Endothelial cell of umbilical vein (primary cell): Measurements from ENCODE around the gene ANKZF1.

ENCODE experiments used
- CTCF ChIP-seq, 2 donors: IDR thresholded peaks; 1 replicate in 1 of 2; 2 replicates in 1 of 2; pipeline ENCODE4 v1.5.1; 2011; ENCODE audit warnings: low read length in 2 of 2, mild to moderate bottlenecking in 2 of 2, moderate library complexity in 2 of 2, control low read depth in 1 of 2, inconsistent platforms in 1 of 2, low read depth in 1 of 2; ENCODE audit not compliant: insufficient read depth in 1 of 2; ENCODE audit errors: extremely low read depth in 1 of 2
- EZH2 ChIP-seq: IDR thresholded peaks from 2 replicates; pipeline ENCODE4 v1.6.1; 2012; ENCODE audit warnings: borderline replicate concordance, low read depth, mild to moderate bottlenecking, moderate library complexity, low read length, inconsistent platforms; ENCODE audit not compliant: severe bottlenecking
- FOS ChIP-seq: IDR thresholded peaks from 2 replicates; pipeline ENCODE4 v1.6.1; 2011; ENCODE audit warnings: mild to moderate bottlenecking, low read length, moderate library complexity, borderline replicate concordance; ENCODE audit not compliant: insufficient read depth
- GATA2 ChIP-seq: IDR thresholded peaks from 2 replicates; pipeline ENCODE4 v1.7.0; 2011; ENCODE audit warnings: low read depth, mild to moderate bottlenecking, moderate library complexity, mixed read lengths, low read length; ENCODE audit not compliant: insufficient read length, insufficient read depth
- JUN ChIP-seq: IDR thresholded peaks from 2 replicates; pipeline ENCODE4 v1.6.1; 2011; ENCODE audit warnings: borderline replicate concordance, low read depth; ENCODE audit not compliant: insufficient read length, insufficient read depth
- MYC ChIP-seq: IDR thresholded peaks from one replicate; pipeline ENCODE4 v1.6.1; 2011; ENCODE audit warnings: mild to moderate bottlenecking, low read depth, low read length
- POLR2A ChIP-seq: IDR thresholded peaks from 2 replicates; pipeline ENCODE4 v1.6.1; 2012; ENCODE audit warnings: low read depth, mild to moderate bottlenecking, control low read depth, low read length
- POLR2AphosphoS5 ChIP-seq: IDR thresholded peaks from 2 replicates; pipeline ENCODE4 v1.6.1; 2012; ENCODE audit warnings: low read depth, mild to moderate bottlenecking, control low read depth, low read length, moderate library complexity; ENCODE audit not compliant: insufficient read depth
- TF ChIP-seq, protein P1 (sequence below): IDR thresholded peaks from 2 replicates; pipeline ENCODE4 v1.6.1; 2011; ENCODE audit not compliant: insufficient read depth, insufficient read length

DNA sequence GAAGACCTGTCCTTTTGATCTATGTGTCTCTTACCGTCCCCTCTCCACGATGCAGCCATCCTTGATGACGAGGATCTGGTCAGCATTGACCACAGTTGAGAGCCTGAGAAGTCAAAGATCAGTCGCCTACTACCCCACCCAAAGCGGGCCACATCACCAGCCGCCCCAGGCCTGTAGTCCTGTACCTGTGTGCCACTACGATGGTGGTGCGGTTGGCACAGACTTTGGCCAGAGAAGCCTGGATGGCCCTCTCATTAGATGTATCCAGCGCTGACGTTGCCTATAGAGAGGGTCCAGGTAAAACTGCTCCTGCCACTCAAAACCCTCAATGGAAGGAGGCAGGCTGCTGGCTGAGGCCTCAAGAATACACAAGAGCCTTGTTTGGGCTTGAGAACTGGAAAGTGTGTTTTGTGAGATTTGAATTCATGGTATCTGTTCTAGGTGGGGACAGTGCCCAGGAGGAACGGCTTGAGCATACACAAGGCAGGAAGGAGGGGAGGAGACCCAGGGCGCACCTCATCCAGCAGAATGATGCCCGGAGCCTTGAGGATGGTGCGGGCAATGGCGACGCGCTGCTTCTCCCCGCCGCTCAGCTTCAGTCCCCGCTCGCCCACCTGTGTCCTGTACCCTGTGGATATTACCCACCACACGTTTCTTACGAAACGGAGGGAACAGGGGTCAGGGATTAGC lies 19.3 kb upstream of the ANKZF1 start:
- TF ChIP-seq, protein P1, sequence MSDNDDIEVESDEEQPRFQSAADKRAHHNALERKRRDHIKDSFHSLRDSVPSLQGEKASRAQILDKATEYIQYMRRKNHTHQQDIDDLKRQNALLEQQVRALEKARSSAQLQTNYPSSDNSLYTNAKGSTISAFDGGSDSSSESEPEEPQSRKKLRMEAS: no peak
- TF ChIP-seq CTCF (IDR thresholded peaks at IDR 0.05; ENCODE audit: extremely low read depth in 1 of 2, insufficient read depth in 1 of 2, low read depth in 1 of 2, low read length in 2 of 2) (no peak), POLR2A (no peak), POLR2AphosphoS5 (no peak), MYC (no peak), JUN (no peak), EZH2 (no peak), GATA2 (no peak), FOS (no peak)
